NB4 (cell line): Measurements from ENCODE around the gene PAK6.

Experiments
- DNase-seq: peaks from one replicate; pipeline ENCODE4 v3.0.0; 2010; ENCODE audit warnings: low read depth
- H3K4me3 ChIP-seq: one replicate; pipeline ENCODE4 v1.5.1; 2011; ENCODE audit warnings: mild to moderate bottlenecking, low read depth, low read length, moderate library complexity
- MYC ChIP-seq: IDR thresholded peaks from 2 replicates; pipeline ENCODE4 v1.6.1; 2011; ENCODE audit warnings: low read depth, low read length
- POLR2A ChIP-seq: IDR thresholded peaks from 2 replicates; pipeline ENCODE4 v1.6.1; 2011; ENCODE audit warnings: mild to moderate bottlenecking; ENCODE audit not compliant: insufficient read length; ENCODE audit errors: extremely low read depth
- TF ChIP-seq, protein P1 (sequence below): IDR thresholded peaks from 2 replicates; pipeline ENCODE4 v1.6.1; 2011; ENCODE audit warnings: low read depth, low read length
- TF ChIP-seq, protein P2 (sequence below): IDR thresholded peaks from one replicate; pipeline ENCODE4 v1.5.1; 2012; ENCODE audit warnings: low read depth, low read length

The PAK6 gene

DNA sequence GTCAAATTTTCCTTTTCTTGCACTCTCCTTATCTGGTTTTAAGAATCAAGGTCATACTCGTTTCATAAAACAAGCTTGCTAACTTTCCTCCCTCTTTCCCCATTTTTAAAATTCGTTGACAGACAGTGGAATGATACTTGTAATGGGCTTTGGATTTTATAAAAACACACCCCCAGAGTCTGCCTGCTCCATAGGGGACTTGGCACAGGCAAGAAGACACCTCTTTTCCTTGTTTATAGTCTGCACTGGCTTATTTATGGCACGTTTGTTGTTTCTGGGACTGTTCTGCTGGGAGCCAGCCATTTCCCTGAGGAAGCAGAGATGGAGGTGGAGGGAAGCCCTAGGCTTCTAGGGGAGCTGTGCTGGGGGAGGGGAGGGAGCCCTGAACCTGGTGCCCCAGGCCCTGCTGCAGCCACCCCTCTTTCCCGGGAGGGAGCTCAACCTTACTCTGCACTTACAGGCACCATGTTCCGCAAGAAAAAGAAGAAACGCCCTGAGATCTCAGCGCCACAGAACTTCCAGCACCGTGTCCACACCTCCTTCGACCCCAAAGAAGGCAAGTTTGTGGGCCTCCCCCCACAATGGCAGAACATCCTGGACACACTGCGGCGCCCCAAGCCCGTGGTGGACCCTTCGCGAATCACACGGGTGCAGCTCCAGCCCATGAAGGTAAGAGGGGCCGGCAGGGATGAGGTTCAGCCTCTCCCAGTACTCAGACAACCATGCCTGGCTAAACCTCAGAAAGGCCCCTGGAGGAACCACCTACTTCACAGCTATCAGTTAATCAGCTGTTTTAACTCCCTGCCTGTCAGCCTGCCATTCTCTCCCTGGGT is 25.7 kb downstream of the PAK6 start:
- DNase-seq, result no peak
- TF ChIP-seq, protein P1, sequence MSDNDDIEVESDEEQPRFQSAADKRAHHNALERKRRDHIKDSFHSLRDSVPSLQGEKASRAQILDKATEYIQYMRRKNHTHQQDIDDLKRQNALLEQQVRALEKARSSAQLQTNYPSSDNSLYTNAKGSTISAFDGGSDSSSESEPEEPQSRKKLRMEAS, result no peak
- TF ChIP-seq POLR2A (no peak), MYC (no peak)
- TF ChIP-seq, protein P2, sequence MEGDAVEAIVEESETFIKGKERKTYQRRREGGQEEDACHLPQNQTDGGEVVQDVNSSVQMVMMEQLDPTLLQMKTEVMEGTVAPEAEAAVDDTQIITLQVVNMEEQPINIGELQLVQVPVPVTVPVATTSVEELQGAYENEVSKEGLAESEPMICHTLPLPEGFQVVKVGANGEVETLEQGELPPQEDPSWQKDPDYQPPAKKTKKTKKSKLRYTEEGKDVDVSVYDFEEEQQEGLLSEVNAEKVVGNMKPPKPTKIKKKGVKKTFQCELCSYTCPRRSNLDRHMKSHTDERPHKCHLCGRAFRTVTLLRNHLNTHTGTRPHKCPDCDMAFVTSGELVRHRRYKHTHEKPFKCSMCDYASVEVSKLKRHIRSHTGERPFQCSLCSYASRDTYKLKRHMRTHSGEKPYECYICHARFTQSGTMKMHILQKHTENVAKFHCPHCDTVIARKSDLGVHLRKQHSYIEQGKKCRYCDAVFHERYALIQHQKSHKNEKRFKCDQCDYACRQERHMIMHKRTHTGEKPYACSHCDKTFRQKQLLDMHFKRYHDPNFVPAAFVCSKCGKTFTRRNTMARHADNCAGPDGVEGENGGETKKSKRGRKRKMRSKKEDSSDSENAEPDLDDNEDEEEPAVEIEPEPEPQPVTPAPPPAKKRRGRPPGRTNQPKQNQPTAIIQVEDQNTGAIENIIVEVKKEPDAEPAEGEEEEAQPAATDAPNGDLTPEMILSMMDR, result no peak
- H3K4me3 ChIP-seq, result no peak overlapping the region

DNA sequence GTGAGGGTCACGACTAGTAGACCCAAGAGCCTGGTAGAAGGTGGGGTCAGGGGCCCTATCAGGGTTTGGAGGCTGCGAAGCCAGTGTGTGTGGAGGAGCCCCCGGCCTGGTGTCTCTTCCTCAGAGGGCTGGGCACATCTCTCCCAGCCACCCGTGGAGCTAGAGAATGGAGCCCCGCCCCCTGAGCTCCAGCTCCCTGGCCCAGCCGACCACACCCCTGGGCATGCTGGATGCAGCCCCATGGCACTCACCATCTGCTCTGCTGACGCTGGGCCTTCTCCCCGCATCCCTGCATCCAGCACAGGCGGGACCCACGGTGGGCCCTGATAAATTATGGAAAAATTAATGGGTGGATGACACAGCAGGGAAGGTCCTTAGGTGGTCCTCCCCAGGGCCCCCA is 26.5 kb downstream of the PAK6 start:
- no peak for DNase-seq
- TF ChIP-seq, protein P2, result no peak
- TF ChIP-seq, protein P1, result no peak
- TF ChIP-seq MYC (no peak), POLR2A (no peak)
- no peak overlapping the region for H3K4me3 ChIP-seq

DNA sequence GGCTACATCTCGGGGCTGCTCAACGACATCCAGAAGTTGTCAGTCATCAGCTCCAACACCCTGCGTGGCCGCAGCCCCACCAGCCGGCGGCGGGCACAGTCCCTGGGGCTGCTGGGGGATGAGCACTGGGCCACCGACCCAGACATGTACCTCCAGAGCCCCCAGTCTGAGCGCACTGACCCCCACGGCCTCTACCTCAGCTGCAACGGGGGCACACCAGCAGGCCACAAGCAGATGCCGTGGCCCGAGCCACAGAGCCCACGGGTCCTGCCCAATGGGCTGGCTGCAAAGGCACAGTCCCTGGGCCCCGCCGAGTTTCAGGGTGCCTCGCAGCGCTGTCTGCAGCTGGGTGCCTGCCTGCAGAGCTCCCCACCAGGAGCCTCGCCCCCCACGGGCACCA is 27.0 kb downstream of the PAK6 start:
- TF ChIP-seq, protein P2, result no peak
- TF ChIP-seq, protein P1, result no peak
- TF ChIP-seq POLR2A (no peak), MYC (no peak)
- no peak for DNase-seq
- no peak overlapping the region for H3K4me3 ChIP-seq

DNA sequence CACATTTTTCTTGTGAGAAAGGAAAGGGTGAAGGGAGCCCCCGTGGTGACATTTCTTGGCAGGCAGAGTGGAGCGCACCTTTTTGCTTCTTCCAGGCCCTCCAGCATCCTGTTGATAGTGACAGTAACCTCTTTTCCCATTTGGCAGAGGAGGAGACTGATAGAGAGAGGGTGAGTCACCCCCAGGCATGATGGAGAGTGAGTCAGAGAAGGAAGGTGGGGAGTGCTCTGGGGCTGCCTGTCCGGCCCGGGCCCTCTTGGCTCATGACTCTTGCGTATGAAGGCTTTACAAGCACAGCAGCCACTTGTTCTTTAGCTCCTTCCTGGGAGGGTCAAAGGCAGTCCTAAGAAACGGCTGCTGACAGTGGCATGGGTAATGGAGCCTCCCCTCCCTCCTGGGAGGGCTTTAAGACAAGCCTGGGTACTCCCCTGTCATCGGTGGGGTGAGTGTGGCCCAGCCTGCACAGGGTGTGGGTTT is 28.0 kb downstream of the PAK6 start:
- DNase-seq, result peak; percentile 41
- no peak overlapping the region for H3K4me3 ChIP-seq
- TF ChIP-seq MYC (no peak), POLR2A (no peak)
- TF ChIP-seq, protein P2, result no peak
- TF ChIP-seq, protein P1, result no peak

DNA sequence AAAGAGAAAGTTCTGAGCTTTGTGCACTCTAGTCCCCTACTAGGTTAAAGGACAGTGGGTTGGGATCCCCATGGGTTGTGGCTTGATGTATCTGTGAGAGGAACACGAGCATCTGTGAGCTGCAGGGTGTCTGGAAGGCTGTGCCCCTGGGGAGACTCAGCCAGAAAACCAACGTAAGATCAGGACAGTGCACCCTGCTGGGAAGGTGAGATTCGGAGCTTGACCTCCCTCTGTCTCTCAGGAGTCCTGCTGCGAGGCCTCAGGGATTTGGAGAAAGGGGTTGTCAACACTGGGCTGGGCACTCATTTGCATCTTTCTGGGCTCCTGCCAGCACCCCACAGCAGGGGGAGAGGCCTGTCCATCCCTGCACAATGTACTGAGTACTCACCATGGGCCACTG is 28.8 kb downstream of the PAK6 start:
- no peak for DNase-seq
- TF ChIP-seq, protein P1, result no peak
- TF ChIP-seq, protein P2, result no peak
- no peak for TF ChIP-seq POLR2A
- no peak for TF ChIP-seq MYC
- H3K4me3 ChIP-seq, result no peak overlapping the region
